K562 (cell line): ENCODE measurements around the gene SPHK2. TPM values are rescaled to one million over a fixed set of nuclear protein-coding genes. Genes with fewer than 3 reads are reported as not detected.

ENCODE experiments used
- CAMTA2 ChIP-seq: fragments of 250-450 bp; sonication (Bioruptor Pico); conservative IDR thresholded peaks from 2 replicates; pipeline ENCODE4 v1.5.1; 2022
- CBX2 ChIP-seq: fragments of 200-600 bp; sonication (generic); IDR thresholded peaks from one replicate; pipeline ENCODE4 v1.6.1; 2012; ENCODE audit warnings: mild to moderate bottlenecking, low read length, inconsistent platforms; ENCODE audit not compliant: insufficient read depth, poor library complexity, severe bottlenecking
- E2F6 ChIP-seq, 2 experiments: IDR thresholded peaks; 2 replicates each; pipeline ENCODE4 v1.6.1; 2011; ENCODE audit warnings: borderline replicate concordance in 1 of 2, control low read depth in 1 of 2, low read depth in 1 of 2, low read length in 1 of 2, mild to moderate bottlenecking in 1 of 2, mixed read lengths in 1 of 2, moderate library complexity in 1 of 2; ENCODE audit not compliant: insufficient read depth in 1 of 2, insufficient read length in 1 of 2, poor library complexity in 1 of 2, severe bottlenecking in 1 of 2; ENCODE audit errors: extremely low read depth in 1 of 2
- ETV5 ChIP-seq: sonication (generic); formaldehyde crosslinking; IDR thresholded peaks from 2 replicates; pipeline ENCODE4 v1.4.0; 2020; ENCODE audit warnings: low read depth, mild to moderate bottlenecking, missing genetic modification reagents
- PYGO2 ChIP-seq: fragments of 450-650 bp; IDR thresholded peaks from 2 replicates; pipeline ENCODE4 v1.6.1; 2016; ENCODE audit warnings: mild to moderate bottlenecking, missing genetic modification characterization, moderate library complexity, missing compliant biosample characterization
- ZBTB34 ChIP-seq: fragments of 250-450 bp; sonication (Bioruptor Pico); IDR thresholded peaks from 2 replicates; pipeline ENCODE4 v1.8.0; 2021; ENCODE audit warnings: mild to moderate bottlenecking, moderate library complexity
- ZNF318 ChIP-seq, 2 experiments: fragments of 450-650 bp; IDR thresholded peaks; 2 replicates each; pipeline ENCODE4 v1.6.1; 2016; ENCODE audit warnings: mild to moderate bottlenecking in 2 of 2, borderline replicate concordance in 1 of 2, low read depth in 1 of 2, moderate library complexity in 1 of 2
- ZNF436 ChIP-seq: fragments of 250-450, 450-650 bp; sonication (Bioruptor Pico); formaldehyde crosslinking; IDR thresholded peaks from 2 replicates; pipeline ENCODE4 v1.7.0; 2020; ENCODE audit warnings: mild to moderate bottlenecking
- ZNF79 ChIP-seq: fragments of 250-450 bp; sonication (Bioruptor Pico); IDR thresholded peaks from 2 replicates; pipeline ENCODE4 v1.4.0; 2020; ENCODE audit warnings: low read depth, mild to moderate bottlenecking, moderate library complexity
- polyA plus RNA-seq, 8 experiments: library from polyadenylated mRNA; depleted of rRNA in 4 of 8; stranded (reverse) in 5 of 8; unstranded in 3 of 8; fragments of >200 nt; fragmentation: Nextera tagmentation in 2 of 8; fragmentation: Illumina TruSeq in 1 of 8; extraction: Ambion mirVana in 2 of 8; extraction: Trizol in 1 of 8; gene quantifications; 2 replicates each; pipeline versions ENCODE4 v1.2.1 to v1.2.3, GENCODE V29; 2011 to 2014; ENCODE audit warnings: inconsistent platforms in 1 of 8, missing spikeins in 1 of 8
- total RNA-seq, 7 experiments: library from RNA; depleted of rRNA in 6 of 7; stranded (reverse); fragments of >200 nt in 6 of 7; fragmentation: Illumina TruSeq in 2 of 7; extraction: Trizol in 2 of 7; gene quantifications; 2 replicates each; pipeline versions ENCODE4 v1.2.1 to v1.2.3, GENCODE V29; 2011 to 2021; ENCODE audit warnings: low replicate concordance in 1 of 7

The SPHK2 gene
- total and polyA plus RNA-seq, 9 of the 15 experiments (the other 6 are each of a cell fraction or from before 2014, with no cell fraction given): 0.10 to 15.2 (median 2.9) TPM

GRCh38 chr19:48632692-48633147 is 13.4 kb downstream of the SPHK2 start (continued):
- no peak for TF ChIP-seq ZNF318 (IDR thresholded peaks at IDR 0.05; ENCODE audit: borderline replicate concordance in 1 of 2, low read depth in 1 of 2)
- no peak for TF ChIP-seq ZNF436 (CRISPR knock-in tag)
- TF ChIP-seq CBX2: no peak
- no peak for TF ChIP-seq ZNF79 (CRISPR knock-in tag)
- TF ChIP-seq PYGO2 (tag): no peak
- TF ChIP-seq CAMTA2 (CRISPR knock-in tag): no peak
- TF ChIP-seq ETV5 (CRISPR knock-in tag): no peak
- TF ChIP-seq ZBTB34 (CRISPR knock-in tag): no peak
- no peak for TF ChIP-seq E2F6 (IDR thresholded peaks at IDR 0.05; ENCODE audit: borderline replicate concordance in 1 of 2, extremely low read depth in 1 of 2, insufficient read depth in 1 of 2, insufficient read length in 1 of 2, low read depth in 1 of 2, low read length in 1 of 2, poor library complexity in 1 of 2, severe bottlenecking in 1 of 2)
